Liver (tissue), 9 donors: ENCODE data around the gene CSMD2. TPM values are rescaled to one million over a fixed set of nuclear protein-coding genes. Genes with fewer than 3 reads are reported as not detected.

Source experiments
- DNase-seq: peaks from one replicate; pipeline ENCODE4 v3.0.0-alpha.2; 2017; ENCODE audit warnings: low spot score
- H3K27ac ChIP-seq, 2 donors: one replicate each; pipeline ENCODE4 v1.7.0; 2013; ENCODE audit warnings: inconsistent platforms in 2 of 2, low read length in 2 of 2, control low read depth in 1 of 2, low read depth in 1 of 2, mild to moderate bottlenecking in 1 of 2
- H3K27me3 ChIP-seq, 4 donors: one replicate each; pipeline versions ENCODE4 v1.6.1 to v1.7.0; 2013; ENCODE audit warnings: low read length in 3 of 4, inconsistent platforms in 1 of 4, mild to moderate bottlenecking in 1 of 4, moderate library complexity in 1 of 4; ENCODE audit not compliant: control insufficient read depth in 4 of 4, insufficient read depth in 4 of 4
- H3K36me3 ChIP-seq, 4 donors: one replicate each; pipeline versions ENCODE4 v1.6.1 to v1.7.0; 2013; ENCODE audit warnings: low read length in 3 of 4, mild to moderate bottlenecking in 3 of 4, low read depth in 1 of 4, moderate library complexity in 1 of 4; ENCODE audit not compliant: control insufficient read depth in 4 of 4, insufficient read depth in 3 of 4
- H3K4me1 ChIP-seq, 4 donors: one replicate each; pipeline versions ENCODE4 v1.6.1 to v1.7.0; 2013; ENCODE audit warnings: low read length in 3 of 4, mild to moderate bottlenecking in 3 of 4, moderate library complexity in 1 of 4; ENCODE audit not compliant: control insufficient read depth in 4 of 4, insufficient read depth in 4 of 4
- H3K4me3 ChIP-seq, 3 donors: one replicate each; pipeline versions ENCODE4 v1.6.1 to v1.7.0; 2013; ENCODE audit warnings: low read length in 3 of 3, control low read depth in 1 of 3, low read depth in 1 of 3, mild to moderate bottlenecking in 1 of 3
- H3K9ac ChIP-seq, 2 donors: one replicate each; pipeline ENCODE4 v1.7.0; 2013; ENCODE audit warnings: low read length in 2 of 2, mild to moderate bottlenecking in 2 of 2, moderate library complexity in 2 of 2, control low read depth in 1 of 2, low read depth in 1 of 2
- H3K9me3 ChIP-seq, 4 donors: one replicate each; pipeline versions ENCODE4 v1.6.1 to v1.7.0; 2013; ENCODE audit warnings: low read length in 3 of 4; ENCODE audit not compliant: control insufficient read depth in 4 of 4
- ATF3 ChIP-seq: IDR thresholded peaks from 2 replicates; pipeline ENCODE4 v1.6.1; 2016; ENCODE audit warnings: antibody characterized with exemption
- CTCF ChIP-seq: fragments of 150-350 bp; IDR thresholded peaks from 2 replicates; pipeline ENCODE4 v1.5.1; 2017; ENCODE audit warnings: improper control_type of control experiment, low read depth, low read length; ENCODE audit not compliant: missing input control
- EGR1 ChIP-seq, 2 donors: IDR thresholded peaks; 2 replicates each; pipeline ENCODE4 v1.6.1; 2016 to 2018; ENCODE audit warnings: antibody characterized with exemption in 2 of 2, low read depth in 2 of 2
- FOXA1 ChIP-seq: IDR thresholded peaks from 2 replicates; pipeline ENCODE4 v1.6.1; 2016; ENCODE audit warnings: antibody characterized with exemption
- FOXA2 ChIP-seq: IDR thresholded peaks from 2 replicates; pipeline ENCODE4 v1.6.1; 2016; ENCODE audit warnings: antibody characterized with exemption
- GABPA ChIP-seq, 2 donors: IDR thresholded peaks in 1 of 2; conservative IDR thresholded peaks in 1 of 2; 2 replicates each; pipeline ENCODE4 v1.6.1; 2016; ENCODE audit warnings: antibody characterized with exemption in 2 of 2, mild to moderate bottlenecking in 1 of 2, moderate library complexity in 1 of 2
- HNF4A ChIP-seq, 2 donors: conservative IDR thresholded peaks; 2 replicates each; pipeline ENCODE4 v1.6.1; 2016; ENCODE audit warnings: antibody characterized with exemption in 2 of 2, mild to moderate bottlenecking in 2 of 2
- HNF4G ChIP-seq: IDR thresholded peaks from 2 replicates; pipeline ENCODE4 v1.6.1; 2016; ENCODE audit warnings: antibody characterized with exemption
- JUND ChIP-seq, 2 donors: IDR thresholded peaks; 2 replicates each; pipeline ENCODE4 v1.6.1; 2016; ENCODE audit warnings: antibody characterized with exemption in 2 of 2
- MAX ChIP-seq: IDR thresholded peaks from 2 replicates; pipeline ENCODE4 v1.6.1; 2016; ENCODE audit warnings: antibody characterized with exemption
- NR2F2 ChIP-seq: IDR thresholded peaks from 2 replicates; pipeline ENCODE4 v1.6.1; 2016; ENCODE audit warnings: antibody characterized with exemption
- RAD21 ChIP-seq, 2 donors: IDR thresholded peaks; 2 replicates each; pipeline ENCODE4 v1.6.1; 2016; ENCODE audit warnings: antibody characterized with exemption in 2 of 2, mild to moderate bottlenecking in 2 of 2
- RXRA ChIP-seq, 2 donors: IDR thresholded peaks; 2 replicates each; pipeline ENCODE4 v1.6.1; 2017 to 2018; ENCODE audit warnings: antibody characterized with exemption in 2 of 2, mild to moderate bottlenecking in 1 of 2
- SP1 ChIP-seq: IDR thresholded peaks from 2 replicates; pipeline ENCODE4 v1.6.1; 2018; ENCODE audit warnings: antibody characterized with exemption, mild to moderate bottlenecking
- TAF1 ChIP-seq: conservative IDR thresholded peaks from 2 replicates; pipeline ENCODE4 v1.6.1; 2016; ENCODE audit warnings: antibody characterized with exemption, mild to moderate bottlenecking
- YY1 ChIP-seq: IDR thresholded peaks from 2 replicates; pipeline ENCODE4 v1.6.1; 2016; ENCODE audit warnings: antibody characterized with exemption, mild to moderate bottlenecking
- ZBTB33 ChIP-seq: IDR thresholded peaks from 2 replicates; pipeline ENCODE4 v1.6.1; 2016; ENCODE audit warnings: antibody characterized with exemption
- WGBS: extraction: QIAGEN DNeasy Blood & Tissue Kit; methylation state at CpG from one replicate; pipeline ENCODE4 v1.1.7; 2013; 5-methylcytosine and 5-hydroxymethylcytosine counted together
- polyA plus RNA-seq, 2 donors: library from polyadenylated mRNA; stranded (reverse) in 1 of 2; unstranded in 1 of 2; fragments of 200-250 nt in 1 of 2; fragments of >200 nt in 1 of 2; fragmentation: Nextera tagmentation in 1 of 2; extraction: Ambion mirVana in 1 of 2; gene quantifications; one replicate each; pipeline versions ENCODE4 v1.2.1 to v1.2.3, GENCODE V29; 2013 to 2015
- total RNA-seq, 2 donors: library from RNA; depleted of rRNA; stranded (reverse); fragments of >200 nt; gene quantifications; one replicate each; pipeline ENCODE4 v1.2.3, GENCODE V29; 2014
- TF ChIP-seq, protein P1 (sequence below): IDR thresholded peaks from 2 replicates; pipeline ENCODE4 v1.6.1; 2016; ENCODE audit warnings: antibody characterized with exemption, mild to moderate bottlenecking
- donor health status: healthy.
- donor health status: healthy.
- donor health status: healthy.
- donor health status: healthy.
- donor health status: healthy.

The CSMD2 gene
- total and polyA plus RNA-seq, 4 donors, result 0.08 to 0.09 TPM; not detected in 2

GRCh38 chr1:34131396-34132160 lies 33.5 kb downstream of the CSMD2 start:
- no peak for TF ChIP-seq ZBTB33
- no peak for TF ChIP-seq YY1
- no peak for TF ChIP-seq RXRA (IDR thresholded peaks at IDR 0.05)
- TF ChIP-seq RAD21 (IDR thresholded peaks at IDR 0.05), result no peak
- TF ChIP-seq GABPA (IDR thresholded peaks at IDR 0.05 in 1 of 2, conservative IDR thresholded peaks at IDR 0.05 in 1 of 2), result no peak
- TF ChIP-seq HNF4A (conservative IDR thresholded peaks at IDR 0.05), result no peak
- no peak for TF ChIP-seq TAF1
- no peak for TF ChIP-seq HNF4G
- TF ChIP-seq SP1, result no peak
- TF ChIP-seq CTCF, result no peak
- no peak for TF ChIP-seq NR2F2
- TF ChIP-seq FOXA2, result no peak
- no peak for TF ChIP-seq JUND (IDR thresholded peaks at IDR 0.05)
- Histone ChIP-seq H3K27ac (no peak overlapping the region), H3K9me3 (no peaks in the 10 kb centered on the region), H3K4me1 (no peaks in the 10 kb centered on the region), H3K36me3 (no peaks in the 10 kb centered on the region), H3K4me3 (no peak overlapping the region), H3K27me3 (peaks cover 0 to 4% (median 0%) of the 10 kb centered on the region in 4 donors), H3K9ac (no peak overlapping the region)
- DNase-seq, result no peak
- WGBS, result 93% methylated on average over 3 of the region's 3 CpGs

- Histone ChIP-seq H3K36me3 (no peaks in the 10 kb centered on the region), H3K9ac (no peak overlapping the region), H3K27me3 (peaks cover 0 to 4% (median 0%) of the 10 kb centered on the region in 4 donors), H3K27ac (no peak overlapping the region), H3K4me3 (no peak overlapping the region), H3K4me1 (no peaks in the 10 kb centered on the region), H3K9me3 (no peaks in the 10 kb centered on the region)
- 79% methylated on average over 5 of the region's 5 CpGs for WGBS
- TF ChIP-seq CTCF (no peak), SP1 (no peak), JUND (IDR thresholded peaks at IDR 0.05) (no peak), MAX (no peak), ZBTB33 (no peak), ATF3 (no peak), RXRA (IDR thresholded peaks at IDR 0.05) (no peak), NR2F2 (no peak), FOXA1 (no peak), EGR1 (IDR thresholded peaks at IDR 0.05; ENCODE audit: low read depth in 2 of 2) (no peak), YY1 (no peak)
- TF ChIP-seq, protein P1, sequence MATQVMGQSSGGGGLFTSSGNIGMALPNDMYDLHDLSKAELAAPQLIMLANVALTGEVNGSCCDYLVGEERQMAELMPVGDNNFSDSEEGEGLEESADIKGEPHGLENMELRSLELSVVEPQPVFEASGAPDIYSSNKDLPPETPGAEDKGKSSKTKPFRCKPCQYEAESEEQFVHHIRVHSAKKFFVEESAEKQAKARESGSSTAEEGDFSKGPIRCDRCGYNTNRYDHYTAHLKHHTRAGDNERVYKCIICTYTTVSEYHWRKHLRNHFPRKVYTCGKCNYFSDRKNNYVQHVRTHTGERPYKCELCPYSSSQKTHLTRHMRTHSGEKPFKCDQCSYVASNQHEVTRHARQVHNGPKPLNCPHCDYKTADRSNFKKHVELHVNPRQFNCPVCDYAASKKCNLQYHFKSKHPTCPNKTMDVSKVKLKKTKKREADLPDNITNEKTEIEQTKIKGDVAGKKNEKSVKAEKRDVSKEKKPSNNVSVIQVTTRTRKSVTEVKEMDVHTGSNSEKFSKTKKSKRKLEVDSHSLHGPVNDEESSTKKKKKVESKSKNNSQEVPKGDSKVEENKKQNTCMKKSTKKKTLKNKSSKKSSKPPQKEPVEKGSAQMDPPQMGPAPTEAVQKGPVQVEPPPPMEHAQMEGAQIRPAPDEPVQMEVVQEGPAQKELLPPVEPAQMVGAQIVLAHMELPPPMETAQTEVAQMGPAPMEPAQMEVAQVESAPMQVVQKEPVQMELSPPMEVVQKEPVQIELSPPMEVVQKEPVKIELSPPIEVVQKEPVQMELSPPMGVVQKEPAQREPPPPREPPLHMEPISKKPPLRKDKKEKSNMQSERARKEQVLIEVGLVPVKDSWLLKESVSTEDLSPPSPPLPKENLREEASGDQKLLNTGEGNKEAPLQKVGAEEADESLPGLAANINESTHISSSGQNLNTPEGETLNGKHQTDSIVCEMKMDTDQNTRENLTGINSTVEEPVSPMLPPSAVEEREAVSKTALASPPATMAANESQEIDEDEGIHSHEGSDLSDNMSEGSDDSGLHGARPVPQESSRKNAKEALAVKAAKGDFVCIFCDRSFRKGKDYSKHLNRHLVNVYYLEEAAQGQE, result no peak
- no peak for DNase-seq
These were observed 34.7 kb downstream of the CSMD2 start for GRCh38 chr1:34130306-34130705.
